ENCODE measurements around the gene WDR27.

DNA sequence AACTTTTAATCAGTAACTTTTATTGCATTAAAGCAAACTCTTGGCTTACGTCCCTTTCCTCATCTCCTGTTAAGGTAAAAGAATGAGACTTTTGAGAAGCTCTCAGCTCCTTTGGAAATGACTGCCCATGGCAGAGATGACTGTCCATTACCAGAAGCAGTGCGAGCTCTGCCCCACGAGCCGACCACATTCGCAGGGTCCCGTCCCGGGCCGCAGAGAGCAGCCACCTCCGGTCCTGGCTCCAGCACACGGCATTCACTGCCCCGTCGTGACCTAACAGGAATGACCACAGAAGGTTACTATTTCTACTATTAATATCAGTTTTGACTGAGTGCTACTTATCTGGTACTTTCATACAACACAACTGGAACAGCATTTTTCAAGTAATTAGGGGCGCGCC is 63.4 kb downstream of the WDR27 start:
- TF ChIP-seq, protein P1, sequence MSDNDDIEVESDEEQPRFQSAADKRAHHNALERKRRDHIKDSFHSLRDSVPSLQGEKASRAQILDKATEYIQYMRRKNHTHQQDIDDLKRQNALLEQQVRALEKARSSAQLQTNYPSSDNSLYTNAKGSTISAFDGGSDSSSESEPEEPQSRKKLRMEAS (IDR thresholded peaks at IDR 0.05; ENCODE audit: low read depth, low read length) = no peak
- TF ChIP-seq RAD21 (IDR thresholded peaks at IDR 0.05; ENCODE audit: insufficient read depth, low read depth, low read length) (no peak), SIN3A (IDR thresholded peaks at IDR 0.05; ENCODE audit: low read depth, low read length) (no peak), EZH2 (IDR thresholded peaks at IDR 0.05; ENCODE audit: borderline replicate concordance, control insufficient read depth, low read depth, low read length) (no peak), MYC (IDR thresholded peaks at IDR 0.05; ENCODE audit: insufficient read depth, insufficient read length, insufficient replicate concordance, low read length, severe bottlenecking) (no peak), SMAD1 (IDR thresholded peaks at IDR 0.05; ENCODE audit: low read depth, partially characterized antibody) (no peak), POLR2A (IDR thresholded peaks at IDR 0.05; ENCODE audit: low read depth, low read length) (no peak), CREM (IDR thresholded peaks at IDR 0.05; ENCODE audit: low read depth) (no peak)
- TF ChIP-seq, protein P2, sequence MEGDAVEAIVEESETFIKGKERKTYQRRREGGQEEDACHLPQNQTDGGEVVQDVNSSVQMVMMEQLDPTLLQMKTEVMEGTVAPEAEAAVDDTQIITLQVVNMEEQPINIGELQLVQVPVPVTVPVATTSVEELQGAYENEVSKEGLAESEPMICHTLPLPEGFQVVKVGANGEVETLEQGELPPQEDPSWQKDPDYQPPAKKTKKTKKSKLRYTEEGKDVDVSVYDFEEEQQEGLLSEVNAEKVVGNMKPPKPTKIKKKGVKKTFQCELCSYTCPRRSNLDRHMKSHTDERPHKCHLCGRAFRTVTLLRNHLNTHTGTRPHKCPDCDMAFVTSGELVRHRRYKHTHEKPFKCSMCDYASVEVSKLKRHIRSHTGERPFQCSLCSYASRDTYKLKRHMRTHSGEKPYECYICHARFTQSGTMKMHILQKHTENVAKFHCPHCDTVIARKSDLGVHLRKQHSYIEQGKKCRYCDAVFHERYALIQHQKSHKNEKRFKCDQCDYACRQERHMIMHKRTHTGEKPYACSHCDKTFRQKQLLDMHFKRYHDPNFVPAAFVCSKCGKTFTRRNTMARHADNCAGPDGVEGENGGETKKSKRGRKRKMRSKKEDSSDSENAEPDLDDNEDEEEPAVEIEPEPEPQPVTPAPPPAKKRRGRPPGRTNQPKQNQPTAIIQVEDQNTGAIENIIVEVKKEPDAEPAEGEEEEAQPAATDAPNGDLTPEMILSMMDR (IDR thresholded peaks at IDR 0.05 in 2 of 3, conservative IDR thresholded peaks at IDR 0.05 in 1 of 3; ENCODE audit: control insufficient read depth in 2 of 3, extremely low read depth in 1 of 3, insufficient read depth in 1 of 3, low read depth in 3 of 3, low read length in 3 of 3) = no peak
